Loucy (cell line): ENCODE results near the gene DTYMK.

ENCODE experiments used
- EZH2phosphoT487 ChIP-seq: fragments of 200-600 bp; IDR thresholded peaks from 2 replicates; pipeline ENCODE4 v1.6.1; 2018; ENCODE audit warnings: antibody characterized with exemption, mild to moderate bottlenecking, moderate library complexity, borderline replicate concordance
- TF ChIP-seq, protein P1 (sequence below): fragments of 200-600 bp; sonication (generic); conservative IDR thresholded peaks from 2 replicates; pipeline ENCODE4 v1.5.1; 2014; ENCODE audit warnings: mild to moderate bottlenecking, antibody characterized with exemption, low read length

DNA sequence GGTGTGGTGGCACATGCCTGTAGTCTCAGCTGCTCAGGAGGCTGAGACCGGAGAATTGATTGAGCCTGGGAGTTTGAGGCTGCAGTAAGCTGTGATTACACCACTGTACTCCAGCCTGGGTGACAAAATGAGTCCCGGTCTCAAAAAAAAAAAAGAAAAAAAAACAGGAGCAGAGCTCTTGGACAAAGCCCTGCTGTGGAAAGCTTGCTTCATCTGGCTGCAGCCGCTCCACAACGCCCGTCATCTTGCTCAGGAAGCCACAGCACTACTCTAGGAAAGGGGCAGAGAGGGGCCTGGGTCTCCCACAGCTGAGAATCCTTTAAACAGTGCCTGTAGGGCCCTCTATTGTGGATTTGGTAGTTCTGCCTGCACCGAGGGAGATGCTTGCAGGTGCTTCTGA is 38.2 kb downstream of the DTYMK start:
- TF ChIP-seq, protein P1, sequence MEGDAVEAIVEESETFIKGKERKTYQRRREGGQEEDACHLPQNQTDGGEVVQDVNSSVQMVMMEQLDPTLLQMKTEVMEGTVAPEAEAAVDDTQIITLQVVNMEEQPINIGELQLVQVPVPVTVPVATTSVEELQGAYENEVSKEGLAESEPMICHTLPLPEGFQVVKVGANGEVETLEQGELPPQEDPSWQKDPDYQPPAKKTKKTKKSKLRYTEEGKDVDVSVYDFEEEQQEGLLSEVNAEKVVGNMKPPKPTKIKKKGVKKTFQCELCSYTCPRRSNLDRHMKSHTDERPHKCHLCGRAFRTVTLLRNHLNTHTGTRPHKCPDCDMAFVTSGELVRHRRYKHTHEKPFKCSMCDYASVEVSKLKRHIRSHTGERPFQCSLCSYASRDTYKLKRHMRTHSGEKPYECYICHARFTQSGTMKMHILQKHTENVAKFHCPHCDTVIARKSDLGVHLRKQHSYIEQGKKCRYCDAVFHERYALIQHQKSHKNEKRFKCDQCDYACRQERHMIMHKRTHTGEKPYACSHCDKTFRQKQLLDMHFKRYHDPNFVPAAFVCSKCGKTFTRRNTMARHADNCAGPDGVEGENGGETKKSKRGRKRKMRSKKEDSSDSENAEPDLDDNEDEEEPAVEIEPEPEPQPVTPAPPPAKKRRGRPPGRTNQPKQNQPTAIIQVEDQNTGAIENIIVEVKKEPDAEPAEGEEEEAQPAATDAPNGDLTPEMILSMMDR = no peak
- TF ChIP-seq EZH2phosphoT487 = no peak
